Mesodermal cell (in vitro differentiated cells): ENCODE data around the gene SLC10A4. TPM values are rescaled to one million over a fixed set of nuclear protein-coding genes. Genes with fewer than 3 reads are reported as not detected.
"Not testable (repeated sequence)": the region's sequence is repeated elsewhere in the genome, so short reads cannot be mapped to it uniquely, and the experiment has no call there.

Experiments
- H3K27ac ChIP-seq: 2 replicates; pipeline ENCODE4 v1.7.0; 2013; ENCODE audit warnings: mild to moderate bottlenecking, low read depth, low read length, moderate library complexity; ENCODE audit not compliant: severe bottlenecking
- H3K36me3 ChIP-seq: 2 replicates; pipeline ENCODE4 v1.7.1; 2013; ENCODE audit warnings: mild to moderate bottlenecking, low read length, moderate library complexity; ENCODE audit not compliant: control insufficient read depth, insufficient read depth
- H3K4me1 ChIP-seq: one replicate; pipeline ENCODE4 v1.7.1; 2013; ENCODE audit warnings: mild to moderate bottlenecking, low read length; ENCODE audit not compliant: insufficient read depth, control insufficient read depth, poor library complexity, severe bottlenecking
- H3K4me3 ChIP-seq: 2 replicates; pipeline ENCODE4 v1.7.0; 2013; ENCODE audit warnings: low read length, control low read depth, mild to moderate bottlenecking; ENCODE audit not compliant: insufficient read depth, poor library complexity, severe bottlenecking; ENCODE audit errors: extremely low read depth
- H3K9me3 ChIP-seq: 2 replicates; pipeline ENCODE4 v1.7.1; 2013; ENCODE audit warnings: mild to moderate bottlenecking, low read length, moderate library complexity; ENCODE audit not compliant: control insufficient read depth
- WGBS, 2 experiments: methylation state at CpG; one replicate each; pipeline ENCODE4 v1.1.5; 2013; ENCODE audit warnings: missing lambda C conversion rate in 2 of 2; ENCODE audit not compliant: insufficient coverage in 2 of 2; 5-methylcytosine and 5-hydroxymethylcytosine counted together
- polyA plus RNA-seq, 2 experiments: library from polyadenylated mRNA; stranded (reverse); fragments of 50-300 nt; gene quantifications; one replicate each; pipeline ENCODE4 v1.2.3, GENCODE V29; 2013

The SLC10A4 gene
- 0.63 TPM for polyA plus RNA-seq (2013, experiment 1 of 2)
- polyA plus RNA-seq (2013, experiment 2 of 2): 1.1 TPM

- Histone ChIP-seq H3K27ac (no peak within 1 kb of the TSS), H3K4me1 (peaks cover 3% of the 10 kb centered on the region), H3K36me3 (no peaks in the 10 kb centered on the region), H3K9me3 (no peaks in the 10 kb centered on the region), H3K4me3 (peak within 1 kb of the TSS; percentile 43)
- 3 to 5% methylated on average over 79 to 81 of the region's 85 CpGs for WGBS, 2 experiments
These were observed at the start of gene SLC10A4 for GRCh38 chr4:48483006-48483776. Gene SLC10A4, plus strand, starts transcription at chr4:48483343. Its CDS starts 219 bp downstream, at chr4:48483562.

- Histone ChIP-seq H3K4me1 (peaks cover 8% of the 10 kb centered on the region), H3K27ac (no peak overlapping the region), H3K4me3 (no peak overlapping the region), H3K36me3 (no peaks in the 10 kb centered on the region), H3K9me3 (no peaks in the 10 kb centered on the region)
- 100% methylated on average over 1 of the region's 1 CpG; no CpG with 5 or more reads in 1 of the 2 experiments for WGBS, 2 experiments
These were observed 46.8 kb upstream of the SLC10A4 start for GRCh38 chr4:48436318-48436717.

- Histone ChIP-seq H3K27ac (no peak overlapping the region), H3K9me3 (no peaks in the 10 kb centered on the region), H3K4me1 (peaks cover 8% of the 10 kb centered on the region), H3K36me3 (no peaks in the 10 kb centered on the region), H3K4me3 (no peak overlapping the region)
- 83 to 88% methylated on average over 1 to 2 of the region's 2 CpGs for WGBS, 2 experiments
These were observed 43.2 kb upstream of the SLC10A4 start for GRCh38 chr4:48439988-48440387.

- H3K27ac ChIP-seq, H3K36me3 ChIP-seq, H3K4me1 ChIP-seq, H3K9me3 ChIP-seq, H3K4me3 ChIP-seq: not testable (repeated sequence)
- WGBS, 2 experiments: 80% methylated on average over 1 of the region's 5 CpGs; no CpG with 5 or more reads in 1 of the 2 experiments
These were observed 42.2 kb upstream of the SLC10A4 start for GRCh38 chr4:48440914-48441313.

- H3K9me3 ChIP-seq: no peaks in the 10 kb centered on the region
- H3K4me3 ChIP-seq: no peak overlapping the region
- H3K27ac ChIP-seq: no peak overlapping the region
- H3K36me3 ChIP-seq: no peaks in the 10 kb centered on the region
- WGBS, 2 experiments: no CpG with 5 or more reads among the region's 3 CpGs
- no peaks in the 10 kb centered on the region for H3K4me1 ChIP-seq
These were observed 37.4 kb upstream of the SLC10A4 start for GRCh38 chr4:48445704-48446103.

- 60% methylated on average over 1 of the region's 1 CpG; no CpG with 5 or more reads in 1 of the 2 experiments for WGBS, 2 experiments
- no peak overlapping the region for H3K27ac ChIP-seq
- H3K9me3 ChIP-seq: no peaks in the 10 kb centered on the region
- H3K4me1 ChIP-seq: no peaks in the 10 kb centered on the region
- no peaks in the 10 kb centered on the region for H3K36me3 ChIP-seq
- H3K4me3 ChIP-seq: no peak overlapping the region
These were observed 36.5 kb upstream of the SLC10A4 start for GRCh38 chr4:48446642-48447041.

- Histone ChIP-seq H3K27ac (no peak overlapping the region), H3K9me3 (no peaks in the 10 kb centered on the region), H3K4me3 (no peak overlapping the region), H3K4me1 (no peaks in the 10 kb centered on the region), H3K36me3 (no peaks in the 10 kb centered on the region)
- 88 to 92% methylated on average over 3 to 5 of the region's 10 CpGs for WGBS, 2 experiments
These were observed 34.0 kb upstream of the SLC10A4 start for GRCh38 chr4:48449151-48449550.

GRCh38 chr4:48450740-48451139 is 32.4 kb upstream of the SLC10A4 start:
- Histone ChIP-seq H3K36me3 (no peaks in the 10 kb centered on the region), H3K27ac (no peak overlapping the region), H3K4me1 (no peaks in the 10 kb centered on the region), H3K9me3 (no peaks in the 10 kb centered on the region), H3K4me3 (no peak overlapping the region)
- WGBS, 2 experiments: 92 to 100% methylated on average over 1 to 2 of the region's 3 CpGs

GRCh38 chr4:48451656-48452055 is 31.5 kb upstream of the SLC10A4 start:
- H3K4me1 ChIP-seq, H3K27ac ChIP-seq, H3K9me3 ChIP-seq, H3K4me3 ChIP-seq, H3K36me3 ChIP-seq: not testable (repeated sequence)
- 82 to 90% methylated on average over 2 of the region's 3 CpGs for WGBS, 2 experiments

- H3K36me3 ChIP-seq: no peaks in the 10 kb centered on the region
- no peak overlapping the region for H3K27ac ChIP-seq
- H3K4me1 ChIP-seq: no peaks in the 10 kb centered on the region
- no peak overlapping the region for H3K4me3 ChIP-seq
- 94 to 100% methylated on average over 2 of the region's 2 CpGs for WGBS, 2 experiments
- H3K9me3 ChIP-seq: no peaks in the 10 kb centered on the region
These were observed 28.6 kb upstream of the SLC10A4 start for GRCh38 chr4:48454591-48454990.

- Histone ChIP-seq H3K27ac (no peak overlapping the region), H3K36me3 (no peaks in the 10 kb centered on the region), H3K4me3 (no peak overlapping the region), H3K9me3 (no peaks in the 10 kb centered on the region), H3K4me1 (no peaks in the 10 kb centered on the region)
These were observed 22.1 kb upstream of the SLC10A4 start for GRCh38 chr4:48461000-48461399.
